Psoas muscle (tissue), 8 donors: ENCODE results near the gene LINGO3. TPM values are rescaled to one million over a fixed set of nuclear protein-coding genes. Genes with fewer than 3 reads are reported as not detected.
A peak's percentile ranks its signal among the peaks of the same experiment; 100 is the strongest.

Experiments
- ATAC-seq, 4 donors: fragments of 200-7000 bp; cut with Tn5 transposase; one replicate each; pipeline ENCODE4 v1.9.1; 2020; ENCODE audit warnings: moderate library complexity in 3 of 4, mild to moderate bottlenecking in 2 of 4
- DNase-seq, 2 donors: peaks; one replicate each; pipeline ENCODE4 v3.0.0-alpha.2; 2020
- H3K27ac ChIP-seq: fragments of 200-600 bp; one replicate; pipeline ENCODE4 v1.8.0; 2022
- H3K27me3 ChIP-seq, 3 donors: fragments of 200-600 bp in 1 of 3; one replicate each; pipeline versions ENCODE4 v1.6.1 to v1.8.0; 2013 to 2022; ENCODE audit warnings: low read length in 2 of 3, mild to moderate bottlenecking in 2 of 3, moderate library complexity in 1 of 3; ENCODE audit not compliant: insufficient read depth in 3 of 3
- H3K36me3 ChIP-seq, 2 donors: fragments of 200-600 bp in 1 of 2; one replicate each; pipeline versions ENCODE4 v1.6.1 to v1.8.0; 2013 to 2022; ENCODE audit warnings: low read depth in 1 of 2, mild to moderate bottlenecking in 1 of 2, moderate library complexity in 1 of 2; ENCODE audit not compliant: insufficient read depth in 1 of 2
- H3K4me1 ChIP-seq: fragments of 200-600 bp; one replicate; pipeline ENCODE4 v1.8.0; 2022
- H3K4me3 ChIP-seq: fragments of 200-600 bp; one replicate; pipeline ENCODE4 v1.8.0; 2022; ENCODE audit warnings: mild to moderate bottlenecking
- H3K9me3 ChIP-seq: fragments of 200-600 bp; one replicate; pipeline ENCODE4 v1.8.0; 2022
- WGBS, 3 donors: extraction: QIAGEN DNeasy Blood & Tissue Kit; methylation state at CpG; one replicate each; pipeline versions ENCODE4 v1.1.6 to v1.1.7; 2013; 5-methylcytosine and 5-hydroxymethylcytosine counted together
- intact Hi-C, 2 donors: fragments of 100-400 bp; cut with DNase I; formaldehyde crosslinking; loops; one replicate each; pipeline versions ENCODE4 v1.11.0 to v1.14.2; 2022
- polyA plus RNA-seq, 3 donors: library from polyadenylated mRNA; stranded (reverse); fragments of 200-250 nt; gene quantifications; one replicate each; pipeline ENCODE4 v1.2.3, GENCODE V29; 2013
- total RNA-seq, 4 donors: library from RNA; stranded (reverse); fragmentation: NEBNext Ultra II Directional in 2 of 4; extraction: Animal tissue kit (Norgen Biotek cat#: 25700) in 2 of 4; gene quantifications; one replicate each; pipeline versions ENCODE4 v1.2.1 to v1.2.4, GENCODE V29; 2021 to 2023
- TF ChIP-seq, protein P1 (sequence below): fragments of 200-600 bp; IDR thresholded peaks from one replicate; pipeline ENCODE4 v1.8.0; 2022; ENCODE audit warnings: antibody characterized with exemption
- donor health status: healthy with polysubstance abuse.
- donor health status: DM: no; HTN: no; CAD: no; lungs with moderate emphysema.
- donor health status: Bipolar disorder and iron deficiency.
- donor health status: healthy.
- donor health status: DM: yes; HTN: yes; CAD: no.
- donor health status: DM: no; HTN: no; CAD: no.
- donor health status: DM: no; HTN: no; CAD: no.
- donor health status: DM: yes; HTN: yes; CAD: no.

Gene LINGO3
- total and polyA plus RNA-seq, 7 donors, result 0.04 TPM; not detected in 6

DNA sequence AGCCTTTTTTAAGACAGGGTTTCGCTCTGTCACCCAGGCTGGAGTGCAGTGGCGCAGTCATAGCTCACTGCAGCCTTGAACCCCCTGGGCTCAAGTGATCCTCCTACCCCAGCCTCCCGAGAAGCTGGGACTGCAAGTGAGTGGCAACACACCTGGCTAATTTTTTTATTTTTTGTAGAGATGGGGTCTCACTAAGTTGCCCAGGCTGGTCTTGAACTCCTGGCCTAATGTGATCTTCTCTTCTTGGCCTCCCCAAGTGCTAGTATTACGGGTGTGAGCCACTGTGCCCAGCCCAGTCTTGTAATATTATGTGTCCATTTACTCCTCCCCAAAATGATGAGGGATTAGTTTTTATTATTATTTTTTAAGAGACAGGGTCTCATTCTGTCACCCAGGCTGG is 3.1 kb upstream of the LINGO3 start:
- Histone ChIP-seq H3K4me1 (no peaks in the 10 kb centered on the region), H3K27me3 (peaks cover 0 to 14% (median 5%) of the 10 kb centered on the region in 3 donors), H3K9me3 (peaks cover 3% of the 10 kb centered on the region), H3K27ac (no peak overlapping the region), H3K36me3 (no peaks in the 10 kb centered on the region), H3K4me3 (no peak overlapping the region)
- ATAC-seq (no peak), DNase-seq (no peak)
- 91 to 98% (median 92%) methylated on average over 4 of the region's 4 CpGs for WGBS, 3 donors
- TF ChIP-seq, protein P1, sequence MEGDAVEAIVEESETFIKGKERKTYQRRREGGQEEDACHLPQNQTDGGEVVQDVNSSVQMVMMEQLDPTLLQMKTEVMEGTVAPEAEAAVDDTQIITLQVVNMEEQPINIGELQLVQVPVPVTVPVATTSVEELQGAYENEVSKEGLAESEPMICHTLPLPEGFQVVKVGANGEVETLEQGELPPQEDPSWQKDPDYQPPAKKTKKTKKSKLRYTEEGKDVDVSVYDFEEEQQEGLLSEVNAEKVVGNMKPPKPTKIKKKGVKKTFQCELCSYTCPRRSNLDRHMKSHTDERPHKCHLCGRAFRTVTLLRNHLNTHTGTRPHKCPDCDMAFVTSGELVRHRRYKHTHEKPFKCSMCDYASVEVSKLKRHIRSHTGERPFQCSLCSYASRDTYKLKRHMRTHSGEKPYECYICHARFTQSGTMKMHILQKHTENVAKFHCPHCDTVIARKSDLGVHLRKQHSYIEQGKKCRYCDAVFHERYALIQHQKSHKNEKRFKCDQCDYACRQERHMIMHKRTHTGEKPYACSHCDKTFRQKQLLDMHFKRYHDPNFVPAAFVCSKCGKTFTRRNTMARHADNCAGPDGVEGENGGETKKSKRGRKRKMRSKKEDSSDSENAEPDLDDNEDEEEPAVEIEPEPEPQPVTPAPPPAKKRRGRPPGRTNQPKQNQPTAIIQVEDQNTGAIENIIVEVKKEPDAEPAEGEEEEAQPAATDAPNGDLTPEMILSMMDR, result no peak
- intact Hi-C loops, result loop anchor here in 1 of 2 donors (10.0 kb wide), 1 partner anchor 76 kb away; the partner anchor contains the start of genes PLEKHJ1 and SF3A2

DNA sequence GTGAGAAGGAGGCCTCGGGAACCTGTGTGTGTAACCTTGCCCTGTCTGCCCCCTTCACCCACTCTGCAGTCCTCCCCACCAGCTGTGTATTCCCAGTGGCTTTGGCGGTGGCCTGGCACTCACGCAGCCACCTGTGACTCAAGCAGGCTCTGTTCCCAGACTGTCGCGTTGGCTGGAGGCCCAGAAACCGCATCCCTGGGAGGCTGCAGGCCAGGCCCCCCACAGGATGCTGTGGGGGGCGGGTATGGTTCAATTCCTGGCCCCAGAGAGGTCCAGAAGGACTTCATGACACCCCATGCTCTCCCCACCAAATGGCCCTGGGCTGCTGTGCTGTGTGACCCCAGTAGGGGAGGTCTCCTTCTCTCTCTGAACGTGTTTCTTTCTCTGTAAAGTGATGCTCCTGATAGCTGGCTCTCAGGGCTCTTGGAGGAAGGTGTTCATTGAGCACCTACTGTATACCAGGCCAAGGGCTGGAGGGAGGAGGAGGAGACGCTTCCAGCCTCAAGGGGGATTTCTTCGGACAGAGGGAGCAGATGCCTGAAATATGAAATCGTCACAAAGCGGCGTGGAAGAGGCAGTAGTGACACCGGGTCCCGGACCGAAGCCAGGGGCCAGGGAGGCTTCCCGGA is 1.9 kb upstream of the LINGO3 start:
- intact Hi-C loops, result loop anchor here in 1 of 2 donors (10.0 kb wide), 1 partner anchor 75 kb away; the partner anchor contains the start of genes PLEKHJ1 and SF3A2
- Histone ChIP-seq H3K9me3 (peaks cover under 1% of the 10 kb centered on the region), H3K27ac (no peak overlapping the region), H3K36me3 (no peaks in the 10 kb centered on the region), H3K27me3 (peaks cover 0 to 14% (median 5%) of the 10 kb centered on the region in 3 donors), H3K4me3 (no peak overlapping the region), H3K4me1 (no peaks in the 10 kb centered on the region)
- ATAC-seq (peak; percentile 41 to 76 (median 63)), DNase-seq (no peak)
- WGBS, 3 donors, result 28 to 39% (median 32%) methylated on average over 17 of the region's 17 CpGs
- TF ChIP-seq, protein P1, result no peak

DNA sequence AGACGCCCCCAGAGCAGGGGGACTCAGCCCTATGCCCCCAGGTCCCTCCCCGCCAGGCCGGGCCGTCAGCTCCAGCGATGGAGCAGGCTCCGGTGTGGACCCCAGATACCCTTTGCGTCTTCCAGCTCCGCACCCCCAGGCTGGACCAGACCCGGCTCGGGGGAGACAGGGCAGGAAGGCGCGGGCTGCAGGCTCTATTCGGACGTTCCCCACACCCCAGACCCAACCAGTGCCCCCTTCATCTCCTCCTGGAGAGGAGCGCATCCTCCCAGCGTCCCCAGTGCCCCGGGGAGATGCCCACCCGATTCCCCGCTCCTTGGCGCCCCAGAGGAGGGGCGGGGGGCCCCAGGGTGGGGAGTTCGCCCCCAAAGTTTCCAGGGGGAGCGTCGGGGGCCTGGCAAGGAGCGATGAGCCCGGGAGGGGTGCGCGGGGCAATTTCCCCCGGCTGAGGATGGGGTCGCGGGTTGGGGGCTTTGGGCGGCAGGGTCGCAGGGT is 389 bp downstream of the LINGO3 start:
- peaks cover 0 to 15% (median 5%) of the 10 kb centered on the region in 3 donors for H3K27me3 ChIP-seq
- H3K4me3 ChIP-seq, result peak overlapping the region; percentile 49
- intact Hi-C loops, result no loop called here
- DNase-seq (no peak), ATAC-seq (no peak)
- H3K36me3 ChIP-seq, result no peaks in the 10 kb centered on the region
- H3K27ac ChIP-seq, result no peak overlapping the region
- H3K4me1 ChIP-seq, result peaks cover 2% of the 10 kb centered on the region
- 27 to 34% (median 30%) methylated on average over 27 to 33 of the region's 33 CpGs for WGBS, 3 donors
- TF ChIP-seq, protein P1, result no peak
- H3K9me3 ChIP-seq, result no peaks in the 10 kb centered on the region

DNA sequence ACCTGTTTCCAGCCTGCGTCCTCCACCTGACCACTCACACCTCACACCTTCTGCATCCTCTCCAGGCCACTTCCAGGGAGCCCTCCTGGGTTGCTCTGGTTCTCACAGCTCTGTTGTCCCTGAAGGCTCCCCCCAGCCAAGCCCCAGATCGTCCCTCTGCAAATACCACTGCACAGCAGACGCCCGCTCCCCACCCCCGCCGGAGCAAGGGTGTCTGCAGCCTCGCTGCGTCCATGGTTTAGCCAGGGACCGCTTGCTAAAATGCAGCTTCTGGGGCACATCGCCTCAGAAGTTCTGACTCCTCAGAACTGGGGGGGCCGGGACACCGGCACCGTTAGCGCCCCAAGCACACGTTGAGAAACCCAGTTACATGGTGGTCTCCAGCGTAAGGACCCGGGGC is 983 bp downstream of the LINGO3 start:
- H3K36me3 ChIP-seq, result no peaks in the 10 kb centered on the region
- ATAC-seq (no peak), DNase-seq (no peak)
- H3K9me3 ChIP-seq, result no peaks in the 10 kb centered on the region
- H3K27ac ChIP-seq, result no peak overlapping the region
- no peak overlapping the region for H3K4me3 ChIP-seq
- 73 to 84% (median 79%) methylated on average over 17 of the region's 17 CpGs for WGBS, 3 donors
- H3K27me3 ChIP-seq, result peaks cover 0 to 15% (median 5%) of the 10 kb centered on the region in 3 donors
- peaks cover 8% of the 10 kb centered on the region for H3K4me1 ChIP-seq
- TF ChIP-seq, protein P1, result no peak
- intact Hi-C loops, result no loop called here
